HFFc6 (cell line): ENCODE data around the gene CHST11. TPM values are rescaled to one million over a fixed set of nuclear protein-coding genes. Genes with fewer than 3 reads are reported as not detected.
A peak's percentile ranks its signal among the peaks of the same experiment; 100 is the strongest.

Source experiments
- DNase-seq: peaks from one replicate; pipeline ENCODE4 v3.0.0-alpha.2; 2018
- H3K27ac Mint-ChIP-seq: 2 replicates; pipeline ENCODE4 v1.8.0; 2020; ENCODE audit warnings: mild to moderate bottlenecking, mixed read lengths
- H3K27me3 Mint-ChIP-seq: 2 replicates; pipeline ENCODE4 v1.8.0; 2021; ENCODE audit warnings: mild to moderate bottlenecking, moderate library complexity, mixed read lengths; ENCODE audit not compliant: insufficient read depth
- H3K36me3 Mint-ChIP-seq: 2 replicates; pipeline ENCODE4 v1.8.0; 2021; ENCODE audit warnings: low read depth, mixed read lengths
- H3K4me1 Mint-ChIP-seq: 2 replicates; pipeline ENCODE4 v1.8.0; 2020; ENCODE audit warnings: low read depth, mixed read lengths
- H3K4me3 Mint-ChIP-seq: 2 replicates; pipeline ENCODE4 v1.8.0; 2020; ENCODE audit warnings: mild to moderate bottlenecking, moderate library complexity, mixed read lengths
- H3K9me3 Mint-ChIP-seq: 2 replicates; pipeline ENCODE4 v1.8.0; 2020; ENCODE audit warnings: mild to moderate bottlenecking, mixed read lengths
- total RNA-seq, 6 experiments: library from RNA; stranded (reverse); fragmentation: NEBNext Ultra II Directional; extraction: Animal tissue kit (Norgen Biotek cat#: 25700); gene quantifications; 2 replicates in 1 of 6; 3 replicates in 5 of 6; pipeline ENCODE4 v1.2.3, GENCODE V29; 2021
- TF ChIP-seq, protein P1 (sequence below): fragments of 200-600 bp; sonication (generic); IDR thresholded peaks from 2 replicates; pipeline ENCODE4 v1.5.0; 2021; ENCODE audit warnings: antibody characterized with exemption, mild to moderate bottlenecking

The CHST11 gene
- total RNA-seq, 6 experiments from 2014 or later = 2.4 to 4.3 (median 3.8) TPM

DNA sequence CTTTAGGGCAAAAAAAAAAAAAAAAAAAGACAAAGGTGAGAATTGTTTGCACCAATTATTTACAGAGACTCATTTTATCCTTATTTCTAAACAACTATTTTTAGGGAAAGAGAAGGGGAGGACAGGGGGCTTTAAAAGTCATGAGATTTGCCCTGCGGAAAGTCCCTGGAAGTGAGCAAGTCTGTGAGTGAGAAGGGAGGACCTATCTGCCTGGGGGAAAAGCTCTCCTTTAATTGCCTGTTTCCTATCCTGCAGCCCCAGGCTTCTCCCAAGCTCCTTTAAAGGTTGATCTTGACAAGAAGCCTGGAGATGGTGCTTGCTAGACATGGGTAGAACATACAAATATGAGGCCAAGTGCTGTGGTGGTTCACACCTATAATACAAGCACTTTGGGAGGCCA lies 8.3 kb upstream of the CHST11 start:
- no peaks in the 10 kb centered on the region for H3K4me1 Mint-ChIP-seq
- peaks cover 4% of the 10 kb centered on the region; the same call in 1 of the 2 replicates for H3K36me3 Mint-ChIP-seq
- H3K9me3 Mint-ChIP-seq = no peaks in the 10 kb centered on the region
- H3K4me3 Mint-ChIP-seq = no peak overlapping the region
- TF ChIP-seq, protein P1, sequence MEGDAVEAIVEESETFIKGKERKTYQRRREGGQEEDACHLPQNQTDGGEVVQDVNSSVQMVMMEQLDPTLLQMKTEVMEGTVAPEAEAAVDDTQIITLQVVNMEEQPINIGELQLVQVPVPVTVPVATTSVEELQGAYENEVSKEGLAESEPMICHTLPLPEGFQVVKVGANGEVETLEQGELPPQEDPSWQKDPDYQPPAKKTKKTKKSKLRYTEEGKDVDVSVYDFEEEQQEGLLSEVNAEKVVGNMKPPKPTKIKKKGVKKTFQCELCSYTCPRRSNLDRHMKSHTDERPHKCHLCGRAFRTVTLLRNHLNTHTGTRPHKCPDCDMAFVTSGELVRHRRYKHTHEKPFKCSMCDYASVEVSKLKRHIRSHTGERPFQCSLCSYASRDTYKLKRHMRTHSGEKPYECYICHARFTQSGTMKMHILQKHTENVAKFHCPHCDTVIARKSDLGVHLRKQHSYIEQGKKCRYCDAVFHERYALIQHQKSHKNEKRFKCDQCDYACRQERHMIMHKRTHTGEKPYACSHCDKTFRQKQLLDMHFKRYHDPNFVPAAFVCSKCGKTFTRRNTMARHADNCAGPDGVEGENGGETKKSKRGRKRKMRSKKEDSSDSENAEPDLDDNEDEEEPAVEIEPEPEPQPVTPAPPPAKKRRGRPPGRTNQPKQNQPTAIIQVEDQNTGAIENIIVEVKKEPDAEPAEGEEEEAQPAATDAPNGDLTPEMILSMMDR = no peak
- no peak overlapping the region for H3K27ac Mint-ChIP-seq
- H3K27me3 Mint-ChIP-seq = peaks cover 34% of the 10 kb centered on the region
- DNase-seq = no peak

- H3K4me1 Mint-ChIP-seq = peaks cover 12% of the 10 kb centered on the region
- H3K4me3 Mint-ChIP-seq = no peak overlapping the region
- no peak for DNase-seq
- H3K36me3 Mint-ChIP-seq = peaks cover 4% of the 10 kb centered on the region; the same call in 1 of the 2 replicates
- TF ChIP-seq, protein P1 = no peak
- H3K27me3 Mint-ChIP-seq = peaks cover 20% of the 10 kb centered on the region
- no peak overlapping the region for H3K27ac Mint-ChIP-seq
- no peaks in the 10 kb centered on the region for H3K9me3 Mint-ChIP-seq
Observed at GRCh38 chr12:104450700-104451099, 6.0 kb upstream of the CHST11 start.

GRCh38 chr12:104452087-104452486 lies 4.7 kb upstream of the CHST11 start:
- no peak overlapping the region for H3K4me3 Mint-ChIP-seq
- no peak for DNase-seq
- TF ChIP-seq, protein P1 = no peak
- H3K9me3 Mint-ChIP-seq = no peaks in the 10 kb centered on the region
- H3K4me1 Mint-ChIP-seq = peaks cover 18% of the 10 kb centered on the region
- H3K27ac Mint-ChIP-seq = no peak overlapping the region
- peaks cover 17% of the 10 kb centered on the region for H3K27me3 Mint-ChIP-seq
- H3K36me3 Mint-ChIP-seq = peaks cover 4% of the 10 kb centered on the region; the same call in 1 of the 2 replicates

- Mint-ChIP-seq H3K4me1 (peaks cover 18% of the 10 kb centered on the region), H3K27me3 (peaks cover 16% of the 10 kb centered on the region), H3K36me3 (peaks cover 4% of the 10 kb centered on the region; the same call in 1 of the 2 replicates)
Observed at GRCh38 chr12:104453133-104453532, 3.6 kb upstream of the CHST11 start.

DNA sequence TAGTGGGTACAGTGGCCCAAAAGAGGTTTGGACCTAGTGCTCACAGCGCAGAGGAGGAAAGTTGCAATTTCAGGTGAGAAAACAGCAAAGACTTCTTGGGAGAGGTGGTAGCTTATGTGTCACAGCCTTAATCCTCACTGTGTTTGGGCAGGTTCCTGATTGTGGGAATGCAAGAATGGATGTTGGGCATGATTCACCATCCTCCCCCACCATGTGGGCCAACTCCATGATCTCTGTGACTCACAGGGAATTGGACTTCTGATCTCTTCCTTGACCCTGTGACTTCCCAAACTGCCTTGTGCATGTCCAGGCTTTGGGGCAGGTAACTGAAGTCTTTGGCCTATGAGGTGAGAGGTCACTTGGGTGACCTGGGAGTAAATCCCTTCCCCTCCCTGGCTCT lies 1.8 kb upstream of the CHST11 start:
- H3K4me1 Mint-ChIP-seq = peaks cover 33% of the 10 kb centered on the region
- H3K27me3 Mint-ChIP-seq = peaks cover 13% of the 10 kb centered on the region
- no peaks in the 10 kb centered on the region for H3K9me3 Mint-ChIP-seq
- H3K27ac Mint-ChIP-seq = no peak overlapping the region; the same call in 1 of the 2 replicates
- TF ChIP-seq, protein P1 = no peak
- peak; percentile 41 for DNase-seq
- 0 out of 2 replicates have a peak overlapping the region, but pooled peaks have one; percentile 93 for H3K4me3 Mint-ChIP-seq
- peaks cover 4% of the 10 kb centered on the region; the same call in 1 of the 2 replicates for H3K36me3 Mint-ChIP-seq

More at GRCh38 chr12:104453133-104453532, 3.6 kb upstream of the CHST11 start:
- TF ChIP-seq, protein P1 = no peak
- no peak overlapping the region for H3K27ac Mint-ChIP-seq
- no peak overlapping the region for H3K4me3 Mint-ChIP-seq
- no peaks in the 10 kb centered on the region for H3K9me3 Mint-ChIP-seq
- DNase-seq = no peak
